MCF 10A (cell line): ENCODE measurements around the gene CNIH4. TPM values are rescaled to one million over a fixed set of nuclear protein-coding genes. Genes with fewer than 3 reads are reported as not detected.
"Not testable (repeated sequence)": the region's sequence is repeated elsewhere in the genome, so short reads cannot be mapped to it uniquely, and the experiment has no call there.

ENCODE experiments used
- BruUV-seq: library from RNA; stranded (reverse); fragments of 400-500 nt; replicated peaks from 2 replicates; lab custom pipeline; 2021; lab: Mats Ljungman, UMichigan
- CTCF ChIA-PET: fragments of 300-600 bp; sonication (Branson Sonifier 250); formaldehyde crosslinking; extraction: SDS; loops from one replicate; lab custom pipeline; 2021; ENCODE audit warnings: antibody characterized with exemption, inconsistent platforms; lab: Yijun Ruan, JAX
- POLR2A ChIA-PET: fragments of 300-600, 350-650 bp; sonication (Branson Sonifier 250); formaldehyde crosslinking; extraction: SDS; loops from one replicate; lab custom pipeline; 2020; ENCODE audit warnings: antibody characterized with exemption, inconsistent platforms; lab: Yijun Ruan, JAX
- DNase-seq: peaks from one replicate; pipeline ENCODE4 v3.0.0-alpha.2; 2018; ENCODE audit not compliant: unreplicated experiment
- H3K27ac Mint-ChIP-seq: one replicate; pipeline ENCODE4 v1.8.0; 2022; ENCODE audit warnings: mild to moderate bottlenecking, low read depth, mixed read lengths; ENCODE audit not compliant: unreplicated experiment
- H3K27me3 Mint-ChIP-seq: one replicate; pipeline ENCODE4 v1.8.0; 2022; ENCODE audit warnings: mixed read lengths; ENCODE audit not compliant: insufficient read depth, unreplicated experiment
- H3K36me3 Mint-ChIP-seq: one replicate; pipeline ENCODE4 v1.8.0; 2022; ENCODE audit warnings: mild to moderate bottlenecking, moderate library complexity, mixed read lengths; ENCODE audit not compliant: insufficient read depth, unreplicated experiment
- H3K4me1 Mint-ChIP-seq: one replicate; pipeline ENCODE4 v1.8.0; 2022; ENCODE audit warnings: mixed read lengths; ENCODE audit not compliant: insufficient read depth, unreplicated experiment
- H3K4me3 Mint-ChIP-seq: one replicate; pipeline ENCODE4 v1.8.0; 2022; ENCODE audit warnings: mild to moderate bottlenecking, moderate library complexity, mixed read lengths; ENCODE audit not compliant: unreplicated experiment
- H3K9me3 Mint-ChIP-seq: one replicate; pipeline ENCODE4 v1.8.0; 2022; ENCODE audit warnings: mixed read lengths; ENCODE audit not compliant: unreplicated experiment
- intact Hi-C: fragments of 100-400 bp; cut with micrococcal nuclease; formaldehyde crosslinking; loops from 2 replicates; pipeline ENCODE4 v1.14.1; 2022
- microRNA-seq: library from miRNA; unstranded; fragments of <30 nt; microRNA quantifications from one replicate; pipeline ENCODE4 v1.2.0, GENCODE V29; 2022
- total RNA-seq: library from RNA; stranded (reverse); gene quantifications from 2 replicates; pipeline ENCODE4 v1.2.3, GENCODE V29; 2022
- TF ChIP-seq, protein P1 (sequence below): fragments of 200-600 bp; IDR thresholded peaks from one replicate; pipeline ENCODE4 v1.8.0; 2022; ENCODE audit warnings: antibody characterized with exemption, mild to moderate bottlenecking; ENCODE audit not compliant: unreplicated experiment

The CNIH4 gene
- total RNA-seq, 1 experiment from 2014 or later: 190 TPM

GRCh38 chr1:224425279-224425884 lies 68.7 kb downstream of the CNIH4 start:
- Mint-ChIP-seq H3K36me3 (peaks cover 100% of the 10 kb centered on the region), H3K27me3 (no peaks in the 10 kb centered on the region), H3K27ac (no peak overlapping the region), H3K4me1 (peaks cover 26% of the 10 kb centered on the region), H3K9me3 (no peaks in the 10 kb centered on the region), H3K4me3 (no peak overlapping the region)
- intact Hi-C loops: no loop called here
- POLR2A ChIA-PET: interaction anchor here (0.8 to 16.5 kb wide), 8 partner anchors 8 to 60 kb away, joined by 3 to 800 read pairs (median 3); partner anchors contain the start of gene WDR26
- no peak for DNase-seq
- no TSS peak for BruUV-seq
- TF ChIP-seq, protein P1, sequence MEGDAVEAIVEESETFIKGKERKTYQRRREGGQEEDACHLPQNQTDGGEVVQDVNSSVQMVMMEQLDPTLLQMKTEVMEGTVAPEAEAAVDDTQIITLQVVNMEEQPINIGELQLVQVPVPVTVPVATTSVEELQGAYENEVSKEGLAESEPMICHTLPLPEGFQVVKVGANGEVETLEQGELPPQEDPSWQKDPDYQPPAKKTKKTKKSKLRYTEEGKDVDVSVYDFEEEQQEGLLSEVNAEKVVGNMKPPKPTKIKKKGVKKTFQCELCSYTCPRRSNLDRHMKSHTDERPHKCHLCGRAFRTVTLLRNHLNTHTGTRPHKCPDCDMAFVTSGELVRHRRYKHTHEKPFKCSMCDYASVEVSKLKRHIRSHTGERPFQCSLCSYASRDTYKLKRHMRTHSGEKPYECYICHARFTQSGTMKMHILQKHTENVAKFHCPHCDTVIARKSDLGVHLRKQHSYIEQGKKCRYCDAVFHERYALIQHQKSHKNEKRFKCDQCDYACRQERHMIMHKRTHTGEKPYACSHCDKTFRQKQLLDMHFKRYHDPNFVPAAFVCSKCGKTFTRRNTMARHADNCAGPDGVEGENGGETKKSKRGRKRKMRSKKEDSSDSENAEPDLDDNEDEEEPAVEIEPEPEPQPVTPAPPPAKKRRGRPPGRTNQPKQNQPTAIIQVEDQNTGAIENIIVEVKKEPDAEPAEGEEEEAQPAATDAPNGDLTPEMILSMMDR: no peak
- CTCF ChIA-PET: interaction anchor here (0.6 to 18.1 kb wide), 4 partner anchors 15 to 73 kb away, joined by 3 to 418 read pairs (median 3); no protein-coding TSS in a partner anchor

DNA sequence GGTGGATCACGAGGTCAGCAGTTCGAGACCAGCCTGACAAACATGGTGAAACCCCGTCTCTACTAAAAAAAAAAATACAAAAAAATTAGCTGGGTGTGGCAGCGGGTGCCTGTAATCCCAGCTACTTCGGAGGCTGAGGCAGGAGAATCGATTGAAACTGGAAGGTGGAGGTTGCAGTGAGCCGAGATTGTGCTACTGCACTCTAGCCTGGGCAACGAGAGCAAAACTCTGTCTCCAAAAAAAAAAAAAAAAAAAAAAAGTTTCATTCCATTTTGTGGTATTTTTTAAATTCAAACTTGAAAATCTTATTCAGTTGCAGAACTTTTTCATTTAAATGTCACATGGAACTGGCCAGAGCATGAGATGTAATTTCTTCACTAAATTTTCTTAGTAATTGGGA lies 70.2 kb downstream of the CNIH4 start:
- ChIA-PET CTCF (interaction anchor here (1.1 to 18.1 kb wide), 3 partner anchors 19 to 86 kb away, joined by 3 to 418 read pairs (median 4); no protein-coding TSS in a partner anchor), POLR2A (interaction anchor here (0.7 to 16.5 kb wide), 10 partner anchors 10 to 1228 kb away, joined by 3 to 800 read pairs (median 5); no protein-coding TSS in a partner anchor)
- BruUV-seq, DNase-seq, H3K9me3 Mint-ChIP-seq, H3K27me3 Mint-ChIP-seq: not testable (repeated sequence)
- Mint-ChIP-seq H3K4me3 (peak overlapping the region; percentile 43), H3K4me1 (peaks cover 36% of the 10 kb centered on the region), H3K27ac (peak overlapping the region; percentile 53), H3K36me3 (peaks cover 98% of the 10 kb centered on the region)
- intact Hi-C loops: loop anchor here (1.0 kb wide), 1 partner anchor 30 kb away; no protein-coding TSS in a partner anchor

GRCh38 chr1:224427346-224427745 lies 70.7 kb downstream of the CNIH4 start:
- CTCF ChIA-PET: interaction anchor here (1.1 to 18.1 kb wide), 3 partner anchors 19 to 86 kb away, joined by 3 to 418 read pairs (median 4); no protein-coding TSS in a partner anchor
- TF ChIP-seq, protein P1: no peak
- intact Hi-C loops: loop anchor here (1.0 kb wide), 1 partner anchor 30 kb away; no protein-coding TSS in a partner anchor
- peaks cover 97% of the 10 kb centered on the region for H3K36me3 Mint-ChIP-seq
- H3K9me3 Mint-ChIP-seq: no peaks in the 10 kb centered on the region
- H3K4me3 Mint-ChIP-seq: peak overlapping the region; percentile 43
- H3K27me3 Mint-ChIP-seq: no peaks in the 10 kb centered on the region
- POLR2A ChIA-PET: interaction anchor here (0.7 to 16.5 kb wide), 15 partner anchors 9 to 97 kb away, joined by 3 to 800 read pairs (median 3); partner anchors contain the start of gene NVL
- BruUV-seq: no TSS peak
- peaks cover 38% of the 10 kb centered on the region for H3K4me1 Mint-ChIP-seq
- peak overlapping the region; percentile 53 for H3K27ac Mint-ChIP-seq
- peak; percentile 89 for DNase-seq

DNA sequence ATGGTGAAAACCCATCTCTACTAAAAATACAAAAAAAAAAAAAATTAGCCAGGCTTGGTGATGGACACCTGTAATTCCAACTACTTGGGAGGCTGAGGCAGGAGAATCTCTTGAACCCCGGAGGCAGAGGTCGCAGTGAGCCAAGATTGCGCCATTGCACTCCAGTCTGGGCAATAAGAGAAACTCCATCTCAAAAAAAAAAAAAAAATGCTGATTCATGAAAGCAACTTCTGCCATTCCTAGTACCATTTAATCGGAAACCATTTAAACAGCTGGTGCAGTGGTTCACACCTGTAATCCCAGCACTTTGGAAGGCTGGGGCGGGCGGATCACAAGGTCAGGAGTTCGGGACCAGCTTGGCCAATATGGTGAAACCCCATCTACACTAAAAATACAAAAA lies 72.0 kb downstream of the CNIH4 start:
- Mint-ChIP-seq H3K36me3 (peaks cover 91% of the 10 kb centered on the region), H3K4me1 (peaks cover 48% of the 10 kb centered on the region)
- ChIA-PET POLR2A (interaction anchor here (0.6 to 16.5 kb wide), 7 partner anchors 13 to 115 kb away, joined by 3 to 800 read pairs (median 3); no protein-coding TSS in a partner anchor), CTCF (interaction anchor here (0.6 to 18.1 kb wide), 7 partner anchors 25 to 84 kb away, joined by 3 to 418 read pairs (median 4); no protein-coding TSS in a partner anchor)
- H3K27ac Mint-ChIP-seq, H3K4me3 Mint-ChIP-seq, H3K9me3 Mint-ChIP-seq, BruUV-seq, H3K27me3 Mint-ChIP-seq, intact Hi-C loops, DNase-seq: not testable (repeated sequence)

Small RNA genes within 50 kb of the gene (microRNA-seq; reads per million reads assigned to microRNA genes)
- 1.3 reads per million, percentile 3 among the genes with 10 or more reads in this experiment for gene MIR4742

Other genes starting within 250 kb of the CNIH4 start
- gene FBXO28, start 242.8 kb upstream of the CNIH4 start, total RNA-seq: 97.6 and 110 TPM in 2 replicates
- 99.1 and 118 TPM in 2 replicates for gene DEGS1, start 173.6 kb upstream of the CNIH4 start, total RNA-seq
- gene NVL, start 26.7 kb upstream of the CNIH4 start, total RNA-seq: 69.8 and 81.5 TPM in 2 replicates
- gene WDR26, start 77.9 kb downstream of the CNIH4 start, total RNA-seq: 149 and 156 TPM in 2 replicates